Measurements from ENCODE around the gene PCED1B. TPM values are rescaled to one million over a fixed set of nuclear protein-coding genes. Genes with fewer than 3 reads are reported as not detected.

PCED1B gene
- total RNA-seq, 4 donors from 2014 or later, result 1.2 to 2.5 (median 2.3) TPM; not detected in 1

DNA sequence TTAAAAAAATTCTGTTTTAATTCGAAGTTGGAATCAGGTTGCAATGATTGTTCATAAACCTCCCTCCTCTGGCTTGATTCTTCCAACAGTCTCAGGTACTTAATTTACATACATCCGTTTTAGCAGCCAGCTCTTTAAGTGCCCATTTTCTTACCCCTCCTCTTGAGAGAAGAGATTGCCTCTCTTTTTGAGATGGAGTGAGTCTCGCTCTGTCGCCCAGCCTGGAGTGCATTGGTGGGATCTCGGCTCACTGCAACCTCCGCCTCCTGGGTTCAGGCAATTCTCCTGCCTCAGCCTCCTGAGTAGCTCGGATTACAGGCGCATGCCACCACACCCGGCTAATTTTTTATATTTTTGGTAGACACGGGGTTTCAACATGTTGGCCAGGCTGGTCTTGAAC, 146.8 kb downstream of the PCED1B start:
- Histone ChIP-seq H3K4me3 (no peak overlapping the region), H3K4me1 (peaks cover 0 to 19% (median 5%) of the 10 kb centered on the region in 3 donors), H3K36me3 (no peaks in the 10 kb centered on the region), H3K27me3 (no peaks in the 10 kb centered on the region), H3K27ac (no peak overlapping the region), H3K9me3 (no peaks in the 10 kb centered on the region)
- TF ChIP-seq, protein P1, sequence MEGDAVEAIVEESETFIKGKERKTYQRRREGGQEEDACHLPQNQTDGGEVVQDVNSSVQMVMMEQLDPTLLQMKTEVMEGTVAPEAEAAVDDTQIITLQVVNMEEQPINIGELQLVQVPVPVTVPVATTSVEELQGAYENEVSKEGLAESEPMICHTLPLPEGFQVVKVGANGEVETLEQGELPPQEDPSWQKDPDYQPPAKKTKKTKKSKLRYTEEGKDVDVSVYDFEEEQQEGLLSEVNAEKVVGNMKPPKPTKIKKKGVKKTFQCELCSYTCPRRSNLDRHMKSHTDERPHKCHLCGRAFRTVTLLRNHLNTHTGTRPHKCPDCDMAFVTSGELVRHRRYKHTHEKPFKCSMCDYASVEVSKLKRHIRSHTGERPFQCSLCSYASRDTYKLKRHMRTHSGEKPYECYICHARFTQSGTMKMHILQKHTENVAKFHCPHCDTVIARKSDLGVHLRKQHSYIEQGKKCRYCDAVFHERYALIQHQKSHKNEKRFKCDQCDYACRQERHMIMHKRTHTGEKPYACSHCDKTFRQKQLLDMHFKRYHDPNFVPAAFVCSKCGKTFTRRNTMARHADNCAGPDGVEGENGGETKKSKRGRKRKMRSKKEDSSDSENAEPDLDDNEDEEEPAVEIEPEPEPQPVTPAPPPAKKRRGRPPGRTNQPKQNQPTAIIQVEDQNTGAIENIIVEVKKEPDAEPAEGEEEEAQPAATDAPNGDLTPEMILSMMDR (IDR thresholded peaks at IDR 0.05), result no peak
- TF ChIP-seq POLR2A (IDR thresholded peaks at IDR 0.05), result no peak
- intact Hi-C loops (cut with DNase I), result no loop called here
- 85 to 87% methylated on average over 10 of the region's 10 CpGs for WGBS, 2 donors
- no peak for DNase-seq

DNA sequence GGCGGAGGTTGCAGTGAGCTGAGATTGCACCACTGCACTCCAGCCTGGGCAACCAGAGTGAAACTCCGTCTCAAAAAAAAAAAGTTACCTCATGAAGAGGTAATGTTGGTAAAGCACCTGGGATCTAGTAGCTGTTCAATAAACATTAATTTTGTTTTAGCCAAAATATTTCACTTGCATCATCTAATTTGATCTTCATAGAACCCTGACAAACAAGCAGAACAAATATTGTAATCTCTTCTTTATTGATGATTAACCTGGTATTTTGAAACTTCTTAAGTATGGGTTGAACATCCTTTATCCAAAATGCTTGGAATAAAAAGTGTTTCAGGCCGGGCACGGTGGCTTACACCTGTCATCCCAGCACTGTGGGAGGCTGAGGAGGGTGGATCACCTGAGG, 149.4 kb downstream of the PCED1B start:
- WGBS, 2 donors, result 87 to 92% methylated on average over 4 of the region's 4 CpGs
- no peaks in the 10 kb centered on the region for H3K27me3 ChIP-seq
- no peak overlapping the region for H3K4me3 ChIP-seq
- no peak for DNase-seq
- no peak for TF ChIP-seq POLR2A (IDR thresholded peaks at IDR 0.05)
- TF ChIP-seq, protein P1 (IDR thresholded peaks at IDR 0.05), result no peak
- peaks cover 0 to 5% (median under 1%) of the 10 kb centered on the region in 3 donors for H3K4me1 ChIP-seq
- H3K27ac ChIP-seq, result no peak overlapping the region
- intact Hi-C loops (cut with DNase I), result no loop called here
- no peaks in the 10 kb centered on the region for H3K36me3 ChIP-seq
- H3K9me3 ChIP-seq, result no peaks in the 10 kb centered on the region

- H3K27me3 ChIP-seq, result no peaks in the 10 kb centered on the region
- peaks cover 0 to 4% (median 4%) of the 10 kb centered on the region in 3 donors for H3K4me1 ChIP-seq
- H3K36me3 ChIP-seq, result peaks cover 0 to 10% (median 0%) of the 10 kb centered on the region in 3 donors
- TF ChIP-seq, protein P1 (IDR thresholded peaks at IDR 0.05), result no peak
- TF ChIP-seq POLR2A (IDR thresholded peaks at IDR 0.05), result no peak
- intact Hi-C loops (cut with DNase I), result no loop called here
- H3K9me3 ChIP-seq, result no peaks in the 10 kb centered on the region
- WGBS, 2 donors, result 83 to 87% methylated on average over 7 of the region's 7 CpGs
- no peak for DNase-seq
- no peak overlapping the region for H3K27ac ChIP-seq
- no peak overlapping the region for H3K4me3 ChIP-seq
Observed at GRCh38 chr12:47231456-47231855, 152.0 kb downstream of the PCED1B start.

DNA sequence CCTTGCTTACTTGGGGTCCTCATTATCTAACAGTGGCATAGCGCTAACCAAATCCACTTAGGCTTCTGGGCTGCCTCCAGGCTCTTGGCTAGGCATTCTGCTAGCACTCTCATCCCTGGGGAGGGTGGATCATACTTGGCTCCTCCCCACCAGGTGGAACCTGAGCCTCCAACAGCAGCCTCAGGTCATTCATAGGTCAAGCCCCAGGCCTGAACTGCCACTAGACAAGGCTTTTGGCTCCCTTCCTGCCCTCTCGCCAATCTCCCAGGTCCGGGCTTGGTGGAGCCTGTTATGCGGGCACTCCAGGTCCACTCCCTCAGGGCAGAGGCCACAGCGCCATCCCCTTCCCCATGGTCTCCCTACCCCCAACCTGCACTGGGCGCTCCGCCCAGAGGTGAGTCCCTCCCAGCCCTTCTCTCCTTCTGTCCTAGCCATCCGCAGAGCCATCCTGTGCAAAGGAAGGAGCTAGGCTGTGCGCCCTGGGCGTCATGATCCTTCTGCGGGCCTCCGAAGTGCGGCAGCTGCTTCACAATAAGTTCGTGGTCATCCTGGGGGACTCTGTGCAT, 155.2 kb downstream of the PCED1B start:
- no peak for DNase-seq
- peaks cover 0 to 10% (median 0%) of the 10 kb centered on the region in 3 donors for H3K36me3 ChIP-seq
- intact Hi-C loops (cut with DNase I), result no loop called here
- peaks cover 0 to 6% (median 5%) of the 10 kb centered on the region in 3 donors for H3K4me1 ChIP-seq
- H3K4me3 ChIP-seq, result no peak overlapping the region
- no peak for TF ChIP-seq POLR2A (IDR thresholded peaks at IDR 0.05)
- TF ChIP-seq, protein P1 (IDR thresholded peaks at IDR 0.05), result no peak
- WGBS, 2 donors, result 94 to 100% methylated on average over 1 to 13 of the region's 14 CpGs
- no peaks in the 10 kb centered on the region for H3K9me3 ChIP-seq
- no peaks in the 10 kb centered on the region for H3K27me3 ChIP-seq
- H3K27ac ChIP-seq, result no peak overlapping the region

- DNase-seq, result no peak
- H3K4me3 ChIP-seq, result no peak overlapping the region
- no peaks in the 10 kb centered on the region for H3K9me3 ChIP-seq
- TF ChIP-seq POLR2A (IDR thresholded peaks at IDR 0.05), result no peak
- TF ChIP-seq, protein P1 (IDR thresholded peaks at IDR 0.05), result no peak
- H3K36me3 ChIP-seq, result peaks cover 0 to 10% (median 0%) of the 10 kb centered on the region in 3 donors
- 97 to 98% methylated on average over 11 to 22 of the region's 48 CpGs for WGBS, 2 donors
- peaks cover 0 to 6% (median 5%) of the 10 kb centered on the region in 3 donors for H3K4me1 ChIP-seq
- H3K27ac ChIP-seq, result no peak overlapping the region
- no peaks in the 10 kb centered on the region for H3K27me3 ChIP-seq
- intact Hi-C loops (cut with DNase I), result no loop called here
Observed at GRCh38 chr12:47235258-47236040, 156.0 kb downstream of the PCED1B start.
